ENCODE data around the gene PRR4. TPM values are rescaled to one million over a fixed set of nuclear protein-coding genes. Genes with fewer than 3 reads are reported as not detected.

The PRR4 gene
- total and polyA plus RNA-seq, 9 of the 15 experiments (the other 6 are each of a cell fraction or from before 2014, with no cell fraction given): 0.45 to 5.0 (median 1.8) TPM

GRCh38 chr12:10826258-10826657 is 23.0 kb downstream of the PRR4 start, which contains the start of gene TAS2R10 (continued):
- no peak for TF ChIP-seq ATF6 (CRISPR knock-in tag; IDR thresholded peaks at IDR 0.05)

- H3K4me3 ChIP-seq: no peak overlapping the region
- intact Hi-C loops (cut with micrococcal nuclease): no loop called here
- ChIA-PET POLR2A (interaction anchor here (0.6 kb wide), 1 partner anchor 75 kb away, joined by 5 read pairs; no protein-coding TSS in a partner anchor), CTCF (ENCODE audit: low intra/inter-chr PET ratio) (no interaction called here)
- no peaks in the 10 kb centered on the region for H3K27me3 ChIP-seq (ENCODE audit: control insufficient read depth in 2 of 2, insufficient read depth in 2 of 2, low read length in 2 of 2)
- no peaks in the 10 kb centered on the region for H3K79me2 ChIP-seq (ENCODE audit: control insufficient read depth, insufficient read depth, low read length)
- no peaks in the 10 kb centered on the region for H3K9me3 ChIP-seq (replicated peaks; ENCODE audit: control insufficient read depth, insufficient read depth, low read depth, low read length)
- H3K9me1 ChIP-seq (ENCODE audit: control insufficient read depth, insufficient read depth, low read length): no peaks in the 10 kb centered on the region
- H3K27ac ChIP-seq (ENCODE audit: extremely low read depth, low read depth, low read length): no peak overlapping the region
- H3K4me1 ChIP-seq (replicated peaks in 1 of 2; ENCODE audit: control insufficient read depth in 2 of 2, insufficient read depth in 2 of 2, low read length in 2 of 2): no peaks in the 10 kb centered on the region
- H4K20me1 ChIP-seq (replicated peaks; ENCODE audit: control insufficient read depth, insufficient read depth, low read length): no peaks in the 10 kb centered on the region
- H3K4me2 ChIP-seq (ENCODE audit: insufficient read depth, low read length): no peak overlapping the region
- no peak overlapping the region for H3K9ac ChIP-seq (ENCODE audit: insufficient read depth in 1 of 2, low read depth in 2 of 2, low read length in 2 of 2)
- FAIRE-seq: no peak
- no peak for DNase-seq (ENCODE audit: extremely low read depth in 1 of 4, low spot score in 3 of 4)
- no TSS peak for BruUV-seq (replicated peaks)
- no peak overlapping the region for H2AFZ ChIP-seq (ENCODE audit: low read depth, low read length)
- TF ChIP-seq ELF2 (CRISPR knock-in tag; IDR thresholded peaks at IDR 0.05) (no peak), RFX5 (IDR thresholded peaks at IDR 0.05; ENCODE audit: low read depth, low read length) (no peak), SRSF1 (IDR thresholded peaks at IDR 0.05; ENCODE audit: low read depth, low read length) (no peak)
- in situ Hi-C loops (cut with MboI): no loop called here
- 10% methylated on average over 3 of the region's 3 CpGs for WGBS (ENCODE audit: insufficient coverage, low coverage, missing lambda C conversion rate)
- H3K36me3 ChIP-seq (ENCODE audit: control insufficient read depth, insufficient read depth, low read length): no peaks in the 10 kb centered on the region
- ATAC-seq: no peak
Observed at GRCh38 chr12:10824957-10825356, 24.3 kb downstream of the PRR4 start.

Measured in K562 (cell line).